Loucy (cell line): ENCODE results near the gene KLK12.

ENCODE experiments used
- H2AFZ ChIP-seq: fragments of 200-600 bp; sonication (generic); 2 replicates; pipeline ENCODE4 v1.6.0; 2016; ENCODE audit warnings: antibody characterized with exemption, mild to moderate bottlenecking, low read length, moderate library complexity
- H3F3A ChIP-seq: fragments of 200-600 bp; 2 replicates; pipeline ENCODE4 v1.6.0; 2016; ENCODE audit warnings: antibody characterized with exemption, low read depth, mild to moderate bottlenecking
- H3K27me3 ChIP-seq: fragments of 200-600 bp; sonication (generic); 2 replicates; pipeline ENCODE4 v1.6.1; 2014; ENCODE audit warnings: low read length, mild to moderate bottlenecking; ENCODE audit not compliant: insufficient read depth, poor library complexity, severe bottlenecking
- H3K36me3 ChIP-seq: fragments of 200-600 bp; sonication (generic); 2 replicates; pipeline ENCODE4 v1.6.1; 2016; ENCODE audit warnings: low read length; ENCODE audit not compliant: insufficient read depth
- H3K4me1 ChIP-seq: fragments of 200-600 bp; sonication (generic); 2 replicates; pipeline ENCODE4 v1.5.1; 2014; ENCODE audit warnings: low read length, mild to moderate bottlenecking; ENCODE audit not compliant: insufficient read depth, poor library complexity, severe bottlenecking
- H3K4me2 ChIP-seq: fragments of 200-600 bp; sonication (generic); 2 replicates; pipeline ENCODE4 v1.6.0; 2014; ENCODE audit warnings: antibody characterized with exemption, low read length, low read depth, mild to moderate bottlenecking; ENCODE audit not compliant: poor library complexity, severe bottlenecking
- H3K4me3 ChIP-seq: fragments of 200-600 bp; sonication (generic); 2 replicates; pipeline ENCODE4 v1.5.1; 2014; ENCODE audit warnings: low read length, mild to moderate bottlenecking, mixed read lengths; ENCODE audit not compliant: poor library complexity, severe bottlenecking
- H3K79me2 ChIP-seq: fragments of 200-600 bp; sonication (generic); 2 replicates; pipeline ENCODE4 v1.6.1; 2014; ENCODE audit warnings: low read length; ENCODE audit not compliant: insufficient read depth
- H3K9ac ChIP-seq: fragments of 200-600 bp; sonication (generic); 2 replicates; pipeline ENCODE4 v1.6.0; 2014; ENCODE audit warnings: mild to moderate bottlenecking, low read depth, low read length, moderate library complexity; ENCODE audit not compliant: poor library complexity, severe bottlenecking
- H3K9me2 ChIP-seq: fragments of 200-600 bp; sonication (generic); replicated peaks from 2 replicates; pipeline ENCODE4 v1.6.1; 2016; ENCODE audit warnings: low read depth, low read length, mixed read lengths
- H3K9me3 ChIP-seq: fragments of 200-600 bp; sonication (generic); 2 replicates; pipeline ENCODE4 v1.6.1; 2014; ENCODE audit warnings: mild to moderate bottlenecking, antibody characterized with exemption, low read length, low read depth; ENCODE audit not compliant: insufficient read depth
- H4K20me1 ChIP-seq: fragments of 200-600 bp; sonication (generic); 2 replicates; pipeline ENCODE4 v1.6.0; 2014; ENCODE audit warnings: antibody characterized with exemption, low read length, mild to moderate bottlenecking; ENCODE audit not compliant: insufficient read depth, poor library complexity, severe bottlenecking
- CTCF ChIP-seq: fragments of 200-600 bp; sonication (generic); conservative IDR thresholded peaks from 2 replicates; pipeline ENCODE4 v1.5.1; 2014; ENCODE audit warnings: mild to moderate bottlenecking, antibody characterized with exemption, low read length
- EZH2phosphoT487 ChIP-seq: fragments of 200-600 bp; IDR thresholded peaks from 2 replicates; pipeline ENCODE4 v1.6.1; 2018; ENCODE audit warnings: antibody characterized with exemption, mild to moderate bottlenecking, moderate library complexity, borderline replicate concordance

KLK12 gene

DNA sequence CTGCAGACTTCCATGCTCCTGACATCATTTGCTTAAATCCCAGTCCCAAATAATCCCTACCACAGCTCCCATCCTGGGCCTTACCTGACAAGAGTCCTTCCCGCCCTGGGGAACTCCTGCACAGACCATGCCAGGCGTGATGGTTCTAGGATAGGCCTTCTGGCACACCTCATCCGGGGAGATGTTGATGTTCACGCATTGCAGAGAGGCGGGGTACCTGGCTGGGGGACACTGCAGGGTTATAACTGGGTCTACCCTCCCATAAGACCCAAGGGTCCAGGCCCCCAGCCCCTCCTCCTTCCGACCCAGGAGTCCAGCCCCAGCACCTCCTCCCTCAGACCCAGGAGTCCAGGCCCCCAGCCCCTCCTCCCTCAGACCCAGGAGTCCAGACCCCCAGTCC, 43.9 kb upstream of the KLK12 start:
- H2AFZ ChIP-seq, result no peak overlapping the region
- H3K9me3 ChIP-seq, result peaks cover 4% of the 10 kb centered on the region; the same call in 1 of the 2 replicates
- H3F3A ChIP-seq, result no peaks in the 10 kb centered on the region
- H3K79me2 ChIP-seq, result no peaks in the 10 kb centered on the region
- no peaks in the 10 kb centered on the region for H3K36me3 ChIP-seq
- no peak for TF ChIP-seq EZH2phosphoT487
- no peak for TF ChIP-seq CTCF
- no peaks in the 10 kb centered on the region for H3K27me3 ChIP-seq
- H3K4me2 ChIP-seq, result no peak overlapping the region
- no peak overlapping the region for H3K9ac ChIP-seq
- H3K4me3 ChIP-seq, result no peak overlapping the region
- no peaks in the 10 kb centered on the region for H3K9me2 ChIP-seq
- H3K4me1 ChIP-seq, result no peaks in the 10 kb centered on the region
- no peaks in the 10 kb centered on the region for H4K20me1 ChIP-seq

DNA sequence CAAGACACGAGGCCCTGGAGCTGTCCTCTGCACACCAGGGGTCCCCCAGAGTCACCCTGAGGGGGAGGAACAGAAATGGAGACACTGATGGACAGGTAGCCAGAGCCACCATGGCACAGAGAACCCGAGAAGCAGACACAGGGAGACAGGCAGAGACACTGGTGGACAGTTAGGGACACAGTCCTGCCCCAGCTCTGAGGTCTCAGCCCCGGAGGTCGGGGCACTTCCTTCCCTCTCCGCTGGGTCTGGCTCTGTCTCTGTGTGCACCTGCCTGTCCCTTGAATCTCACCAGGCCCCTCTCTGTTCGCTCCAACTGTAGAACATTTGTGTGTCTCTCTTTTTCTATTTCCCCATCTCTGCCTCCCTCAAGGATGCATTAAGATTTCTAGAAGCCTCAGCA, 43.3 kb upstream of the KLK12 start:
- H3K9ac ChIP-seq, result no peak overlapping the region
- no peaks in the 10 kb centered on the region for H3K27me3 ChIP-seq
- H3K4me1 ChIP-seq, result no peaks in the 10 kb centered on the region
- no peaks in the 10 kb centered on the region for H4K20me1 ChIP-seq
- H3K4me3 ChIP-seq, result no peak overlapping the region
- H3K36me3 ChIP-seq, result no peaks in the 10 kb centered on the region
- no peak overlapping the region for H3K4me2 ChIP-seq
- H3K9me2 ChIP-seq, result no peaks in the 10 kb centered on the region
- H2AFZ ChIP-seq, result no peak overlapping the region
- H3F3A ChIP-seq, result no peaks in the 10 kb centered on the region
- peaks cover 4% of the 10 kb centered on the region for H3K9me3 ChIP-seq
- TF ChIP-seq EZH2phosphoT487 (no peak), CTCF (no peak)
- H3K79me2 ChIP-seq, result no peaks in the 10 kb centered on the region

DNA sequence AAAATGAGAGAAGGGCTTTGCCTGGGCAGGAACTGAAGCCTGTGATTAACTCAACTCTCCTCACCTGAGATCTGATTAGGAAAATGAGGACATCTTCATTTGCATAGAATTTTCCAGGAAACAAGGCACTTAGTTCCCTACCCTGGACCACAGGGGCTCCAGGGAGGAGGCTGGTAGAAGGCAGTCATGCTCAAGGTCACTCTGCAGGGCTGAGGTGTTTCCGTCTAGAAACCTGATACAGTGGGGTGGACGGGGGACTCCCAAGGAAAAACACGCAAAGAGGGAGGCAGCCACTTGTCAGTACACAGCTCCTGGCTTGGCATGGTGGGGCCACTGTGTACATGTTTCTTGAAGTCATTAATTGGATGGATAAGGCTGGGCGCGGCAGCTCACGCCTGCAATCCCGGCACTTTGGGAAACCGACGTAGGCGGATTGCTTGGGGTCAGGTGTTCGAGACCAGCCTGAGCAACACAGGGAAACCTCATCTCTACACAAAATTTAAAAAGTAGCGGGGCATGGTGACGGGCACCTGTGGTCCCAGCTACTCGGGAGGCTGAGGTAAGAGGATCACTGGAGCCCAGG, 41.9 kb upstream of the KLK12 start:
- Histone ChIP-seq H3K4me3 (no peak overlapping the region), H3K9me3 (peaks cover 4% of the 10 kb centered on the region), H3K9me2 (no peaks in the 10 kb centered on the region), H3K27me3 (no peaks in the 10 kb centered on the region), H3K36me3 (no peaks in the 10 kb centered on the region), H2AFZ (no peak overlapping the region), H3K4me2 (no peak overlapping the region), H3K9ac (no peak overlapping the region), H3K4me1 (no peaks in the 10 kb centered on the region), H3K79me2 (no peaks in the 10 kb centered on the region), H4K20me1 (no peaks in the 10 kb centered on the region), H3F3A (no peaks in the 10 kb centered on the region)
- no peak for TF ChIP-seq EZH2phosphoT487
- no peak for TF ChIP-seq CTCF
